GM12865 (cell line): Measurements from ENCODE around the gene MOK.

Experiments
- DNase-seq: peaks from one replicate; pipeline ENCODE4 v3.0.0; 2010; ENCODE audit warnings: low read depth
- H3K4me3 ChIP-seq: 2 replicates; pipeline ENCODE4 v1.5.1; 2011; ENCODE audit warnings: mild to moderate bottlenecking, low read depth, low read length, control low read depth
- CTCF ChIP-seq: IDR thresholded peaks from 2 replicates; pipeline ENCODE4 v1.5.1; 2011; ENCODE audit warnings: low read length, control low read depth, low read depth, inconsistent platforms; ENCODE audit not compliant: insufficient read depth; ENCODE audit errors: missing control alignments

MOK gene

DNA sequence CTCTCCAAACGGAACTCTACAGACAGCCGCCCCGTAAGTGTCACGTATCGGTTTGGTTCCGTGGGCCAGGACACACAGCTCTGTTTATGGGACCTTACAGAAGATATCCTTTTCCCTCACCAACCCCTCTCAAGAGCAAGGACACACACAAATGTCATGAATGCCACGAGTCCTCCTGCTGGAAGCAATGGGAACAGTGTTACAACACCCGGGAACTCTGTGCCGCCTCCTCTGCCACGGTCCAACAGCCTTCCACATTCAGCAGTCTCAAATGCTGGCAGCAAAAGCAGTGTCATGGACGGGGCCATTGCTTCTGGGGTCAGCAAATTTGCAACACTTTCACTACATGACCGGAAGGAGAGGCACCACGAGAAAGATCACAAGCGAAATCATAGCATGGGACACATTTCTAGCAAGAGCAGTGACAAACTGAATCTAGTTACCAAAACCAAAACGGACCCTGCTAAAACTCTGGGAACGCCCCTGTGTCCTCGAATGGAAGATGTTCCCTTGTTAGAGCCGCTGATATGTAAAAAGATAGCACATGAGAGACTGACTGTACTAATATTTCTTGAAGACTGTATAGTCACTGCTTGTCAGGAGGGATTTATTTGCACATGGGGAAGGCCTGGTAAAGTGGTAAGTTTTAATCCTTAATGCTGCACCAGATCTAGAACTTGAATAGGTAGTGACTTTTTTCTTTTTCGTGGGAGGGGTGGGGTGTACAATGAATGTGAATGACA, 95.6 kb downstream of the MOK start:
- no peak for TF ChIP-seq CTCF
- no peak for DNase-seq
- H3K4me3 ChIP-seq, result no peak overlapping the region

GRCh38 chr14:102208741-102209140, 96.2 kb downstream of the MOK start:
- DNase-seq, result no peak
- TF ChIP-seq CTCF, result no peak
- no peak overlapping the region for H3K4me3 ChIP-seq

DNA sequence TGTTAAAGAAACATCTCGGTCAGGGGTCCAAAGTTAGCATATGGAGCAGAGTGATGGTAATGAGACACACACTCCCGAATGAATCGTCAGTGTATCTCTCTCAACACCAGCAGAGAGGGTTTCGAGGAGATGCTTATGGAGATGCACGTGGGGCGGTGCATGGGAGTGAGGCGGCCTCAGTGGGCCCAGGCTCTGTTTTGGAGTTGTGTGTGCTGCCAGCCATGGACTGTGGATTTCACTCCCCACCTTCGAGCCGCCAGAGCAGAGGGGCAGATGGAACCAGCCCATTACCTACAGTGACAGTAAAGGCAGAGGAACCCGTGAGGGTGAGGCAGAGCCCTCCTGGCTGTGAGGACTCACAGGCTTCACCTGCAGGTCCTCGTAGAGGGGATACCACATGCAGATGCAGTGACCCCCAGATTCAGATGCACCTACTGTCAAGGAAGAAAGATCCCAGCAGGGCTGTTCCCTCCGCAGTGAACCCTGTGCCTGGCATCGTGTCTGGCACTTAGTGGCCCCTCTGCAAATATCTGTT, 97.1 kb downstream of the MOK start:
- no peak for TF ChIP-seq CTCF
- no peak for DNase-seq
- H3K4me3 ChIP-seq, result no peak overlapping the region

DNA sequence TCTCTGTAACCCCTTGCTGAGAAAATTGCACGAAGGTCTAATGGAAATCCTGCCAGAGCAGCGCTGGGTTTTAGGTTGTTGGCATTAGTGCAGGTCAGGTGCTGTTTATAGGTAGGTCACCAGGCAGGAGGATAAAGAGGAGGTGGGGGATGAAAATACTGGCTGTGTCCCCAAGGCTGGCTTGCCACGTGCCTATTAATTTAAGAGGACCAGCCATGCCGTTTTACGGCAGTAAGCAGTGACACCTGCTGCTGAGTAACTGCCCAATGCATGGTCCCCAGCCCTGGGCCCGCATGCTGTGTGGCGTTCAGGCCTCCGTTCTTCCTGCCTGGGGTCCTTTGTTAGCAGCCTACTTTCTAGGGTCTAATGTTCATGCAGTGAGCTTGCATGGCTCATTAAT, 98.0 kb downstream of the MOK start:
- no peak for DNase-seq
- no peak for TF ChIP-seq CTCF
- no peak overlapping the region for H3K4me3 ChIP-seq

- H3K4me3 ChIP-seq, result no peak overlapping the region
- no peak for TF ChIP-seq CTCF
- DNase-seq, result no peak
These were observed 99.4 kb downstream of the MOK start for GRCh38 chr14:102205560-102205959.

DNA sequence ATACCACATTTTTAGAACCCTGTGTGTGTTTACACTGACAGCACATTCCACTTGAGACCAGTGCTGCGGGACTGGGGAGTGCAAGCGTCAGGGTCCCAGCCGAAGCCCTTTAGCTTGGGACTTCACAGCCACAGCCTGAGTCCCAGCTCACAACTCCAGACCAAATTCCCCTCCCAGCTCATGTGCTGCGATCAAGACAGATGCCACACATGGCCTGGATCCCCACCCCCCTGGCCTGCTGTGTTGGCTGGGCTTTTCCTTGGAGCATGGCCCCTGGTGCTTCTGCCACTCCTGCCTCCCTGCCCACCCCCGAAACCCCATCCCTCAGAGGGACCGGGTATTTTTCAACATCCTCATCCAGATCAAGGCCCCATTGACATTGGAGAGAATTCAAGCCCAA, 101.6 kb downstream of the MOK start:
- TF ChIP-seq CTCF, result no peak
- H3K4me3 ChIP-seq, result no peak overlapping the region
- no peak for DNase-seq

GRCh38 chr14:102202944-102203343, 102.0 kb downstream of the MOK start:
- TF ChIP-seq CTCF, result no peak
- no peak for DNase-seq
- no peak overlapping the region for H3K4me3 ChIP-seq
